NK-92 (cell line): ENCODE results near the gene PMP22.
"Not testable (repeated sequence)": the region's sequence is repeated elsewhere in the genome, so short reads cannot be mapped to it uniquely, and the experiment has no call there.

Source experiments
- DNase-seq: peaks from one replicate; lab custom pipeline; 2025; ENCODE audit not compliant: unreplicated experiment; lab: John Stamatoyannopoulos, UW

Gene PMP22

GRCh38 chr17:15216481-15216880 is 48.6 kb downstream of the PMP22 start:
- DNase-seq, result no peak

GRCh38 chr17:15213381-15214087 is 51.6 kb downstream of the PMP22 start:
- DNase-seq, result no peak

DNA sequence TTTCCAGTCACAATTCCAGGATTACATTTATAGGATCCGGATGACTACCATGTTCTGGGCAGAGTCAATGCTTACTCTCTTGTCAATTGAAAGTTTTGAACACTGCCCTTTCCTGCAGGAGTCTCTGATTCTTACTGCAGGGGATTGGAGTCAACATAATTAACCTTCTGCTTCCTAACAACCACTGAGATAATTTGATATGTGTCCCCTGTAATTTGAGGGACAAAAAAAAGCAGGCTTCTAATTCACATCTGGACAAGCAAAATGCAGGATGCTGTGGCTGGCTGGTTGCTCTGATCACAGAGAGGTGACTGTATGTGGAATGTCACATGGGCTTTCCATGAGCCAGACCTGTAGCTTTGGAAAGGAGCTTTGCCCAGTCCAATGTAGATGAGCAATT is 54.9 kb downstream of the PMP22 start:
- no peak for DNase-seq

GRCh38 chr17:15203062-15203461 is 62.1 kb downstream of the PMP22 start:
- DNase-seq, result not testable (repeated sequence)

DNA sequence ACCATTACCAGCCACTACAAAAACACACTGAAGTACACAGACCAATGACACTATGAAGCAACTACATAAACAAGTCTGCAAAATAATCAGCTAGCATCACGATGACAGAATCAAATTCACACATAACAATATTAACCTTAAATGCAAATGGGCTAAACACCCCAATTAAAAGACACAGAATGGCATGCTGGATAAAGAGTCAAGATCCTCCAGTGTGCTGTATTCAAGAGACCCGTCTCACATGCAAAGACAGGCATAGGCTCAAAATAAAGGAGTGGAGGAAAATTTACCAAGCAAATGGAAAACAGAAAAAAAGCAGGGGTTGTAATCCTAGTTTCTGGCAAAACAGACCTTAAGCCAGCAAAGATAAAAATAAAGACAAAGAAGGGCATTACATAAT is 64.6 kb downstream of the PMP22 start:
- not testable (repeated sequence) for DNase-seq

GRCh38 chr17:15197229-15197628 is 67.9 kb downstream of the PMP22 start:
- DNase-seq, result no peak

- no peak for DNase-seq
These were observed 70.3 kb downstream of the PMP22 start for GRCh38 chr17:15194859-15195277.

DNA sequence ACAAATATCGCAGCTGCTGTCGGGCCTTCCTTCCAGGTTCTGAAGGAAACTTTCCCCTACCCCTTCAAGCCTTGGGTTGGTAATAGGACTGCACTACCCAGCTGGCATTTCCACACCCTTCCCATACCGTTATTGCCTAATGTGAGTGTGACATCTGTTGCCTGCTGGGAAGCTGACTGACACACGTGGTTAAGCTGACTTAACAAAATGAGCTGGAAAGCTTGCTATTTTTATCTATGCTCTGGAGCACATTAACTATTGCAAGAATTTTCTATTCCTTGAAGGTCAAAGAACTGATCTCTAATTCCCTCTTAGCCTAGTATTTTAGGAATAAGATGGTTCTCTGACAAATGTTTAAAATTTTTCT is 79.5 kb downstream of the PMP22 start:
- DNase-seq, result no peak

DNA sequence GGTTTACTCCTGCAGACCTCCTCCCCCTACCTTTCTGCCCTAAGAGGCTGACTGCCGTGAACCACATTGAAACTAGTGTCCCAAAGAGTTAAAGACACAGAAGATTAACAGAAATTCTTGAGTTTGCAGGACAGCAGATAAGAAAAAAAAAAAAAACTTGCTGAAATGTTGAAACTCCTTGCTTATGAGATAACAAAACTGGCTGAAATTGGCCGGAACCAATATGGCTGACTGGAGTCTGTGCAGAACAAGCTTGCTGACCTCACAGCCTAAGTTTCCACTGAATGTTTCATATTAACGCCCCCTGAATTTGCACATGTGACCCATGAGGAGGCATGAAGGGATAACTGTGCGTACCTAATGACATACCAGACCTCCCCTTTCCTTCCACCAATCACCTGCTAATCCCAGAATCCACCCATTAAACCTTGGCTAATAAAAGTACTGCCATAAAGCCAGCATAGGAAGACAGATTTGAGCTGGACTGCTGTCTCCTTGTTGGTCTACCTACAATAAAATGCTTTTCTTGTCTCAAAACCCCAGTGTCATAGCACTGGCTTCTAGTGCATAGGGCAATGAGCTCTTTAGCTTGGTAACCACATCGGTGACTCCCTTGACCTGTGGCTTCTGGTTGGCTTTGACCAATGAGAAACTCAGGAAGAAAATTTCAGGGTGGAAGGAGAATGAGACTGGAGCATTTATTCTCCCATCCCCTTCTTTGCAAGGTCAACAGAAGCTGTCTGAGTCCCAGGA is 80.1 kb downstream of the PMP22 start:
- DNase-seq, result no peak

DNA sequence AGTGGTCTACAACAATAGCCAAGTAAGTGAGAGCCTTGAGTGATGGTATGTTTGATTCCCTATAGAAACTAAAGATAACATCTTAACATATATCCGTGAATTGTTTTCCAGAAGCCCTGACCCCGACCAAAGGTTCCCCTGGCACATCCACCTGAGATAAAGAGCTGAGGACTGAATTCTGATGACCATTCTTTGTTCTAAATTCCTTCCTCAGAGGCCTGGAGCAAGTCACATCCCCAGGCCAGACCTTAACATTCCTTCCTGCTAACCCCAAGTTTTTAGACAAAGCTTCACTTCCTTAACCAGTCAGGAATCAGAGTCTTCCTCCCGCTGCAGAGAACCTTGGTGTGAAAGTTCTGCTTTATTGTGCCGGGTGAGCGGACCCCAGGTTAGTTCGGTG is 83.3 kb downstream of the PMP22 start:
- no peak for DNase-seq

DNA sequence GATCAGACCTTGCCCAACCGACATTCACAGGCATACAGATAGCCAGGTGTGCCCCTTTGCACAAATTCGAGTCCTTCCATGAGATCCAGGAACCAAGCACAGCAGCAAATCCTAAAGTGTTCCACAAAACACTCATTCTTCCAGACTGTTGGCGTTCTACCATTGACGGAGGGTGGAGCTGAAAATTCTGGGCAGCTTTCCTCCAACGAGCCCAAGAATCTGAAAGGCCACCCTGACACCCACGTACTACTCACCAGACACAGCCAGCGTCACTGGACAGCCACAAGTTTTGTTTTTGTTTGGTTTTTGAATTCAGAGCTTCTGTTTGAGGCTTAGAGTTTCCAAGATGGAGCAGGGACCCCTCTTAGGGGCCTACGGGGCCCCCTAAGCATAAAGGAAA is 83.8 kb downstream of the PMP22 start:
- DNase-seq, result no peak

- DNase-seq, result no peak
These were observed 85.0 kb downstream of the PMP22 start for GRCh38 chr17:15180121-15180561.
